ENCODE data around the gene RASL11B. TPM values are rescaled to one million over a fixed set of nuclear protein-coding genes. Genes with fewer than 3 reads are reported as not detected.

The RASL11B gene
- total RNA-seq, 6 experiments from 2014 or later, result 0.26 to 1.3 (median 0.37) TPM

- 92% methylated on average over 4 of the region's 4 CpGs for WGBS (ENCODE audit: insufficient coverage, low coverage, low lambda C conversion rate, missing lambda C conversion rate)
- DNase-seq (no peak), ATAC-seq (no peak)
- Histone ChIP-seq H3K27me3 (no peaks in the 10 kb centered on the region), H3K4me1 (peaks cover 0 to 13% (median 0%) of the 10 kb centered on the region in 4 donors), H3K27ac (no peak overlapping the region), H3K36me3 (no peaks in the 10 kb centered on the region), H3K4me3 (no peak overlapping the region), H3K9me3 (no peaks in the 10 kb centered on the region)
- intact Hi-C loops (cut with DNase I), result no loop called here
- TF ChIP-seq POLR2A (IDR thresholded peaks at IDR 0.05), result no peak
- TF ChIP-seq, protein P1, sequence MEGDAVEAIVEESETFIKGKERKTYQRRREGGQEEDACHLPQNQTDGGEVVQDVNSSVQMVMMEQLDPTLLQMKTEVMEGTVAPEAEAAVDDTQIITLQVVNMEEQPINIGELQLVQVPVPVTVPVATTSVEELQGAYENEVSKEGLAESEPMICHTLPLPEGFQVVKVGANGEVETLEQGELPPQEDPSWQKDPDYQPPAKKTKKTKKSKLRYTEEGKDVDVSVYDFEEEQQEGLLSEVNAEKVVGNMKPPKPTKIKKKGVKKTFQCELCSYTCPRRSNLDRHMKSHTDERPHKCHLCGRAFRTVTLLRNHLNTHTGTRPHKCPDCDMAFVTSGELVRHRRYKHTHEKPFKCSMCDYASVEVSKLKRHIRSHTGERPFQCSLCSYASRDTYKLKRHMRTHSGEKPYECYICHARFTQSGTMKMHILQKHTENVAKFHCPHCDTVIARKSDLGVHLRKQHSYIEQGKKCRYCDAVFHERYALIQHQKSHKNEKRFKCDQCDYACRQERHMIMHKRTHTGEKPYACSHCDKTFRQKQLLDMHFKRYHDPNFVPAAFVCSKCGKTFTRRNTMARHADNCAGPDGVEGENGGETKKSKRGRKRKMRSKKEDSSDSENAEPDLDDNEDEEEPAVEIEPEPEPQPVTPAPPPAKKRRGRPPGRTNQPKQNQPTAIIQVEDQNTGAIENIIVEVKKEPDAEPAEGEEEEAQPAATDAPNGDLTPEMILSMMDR (IDR thresholded peaks at IDR 0.05), result no peak
Measured at GRCh38 chr4:52867163-52867562, 5.0 kb downstream of the RASL11B start.

DNA sequence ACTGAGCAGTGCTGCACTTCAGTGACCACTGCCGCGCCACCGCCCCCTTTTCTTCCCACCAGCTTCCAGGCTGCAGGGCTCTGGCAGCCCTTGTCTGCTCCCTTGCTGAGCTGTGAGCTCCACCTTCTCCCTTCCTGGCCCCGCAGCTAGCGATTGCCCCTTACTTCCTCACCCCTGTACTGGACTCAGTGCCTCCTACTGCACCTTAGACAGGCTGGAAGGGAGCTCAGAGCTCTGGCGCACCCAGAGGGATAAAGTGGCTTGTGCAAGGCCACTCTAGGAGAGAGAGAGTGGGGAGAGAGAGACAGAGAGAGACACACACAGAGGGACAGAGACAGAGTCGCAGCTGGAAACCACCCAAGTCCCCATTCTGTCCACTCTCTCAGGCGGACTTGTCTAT, 6.0 kb downstream of the RASL11B start:
- Histone ChIP-seq H3K4me1 (peaks cover 0 to 8% (median 0%) of the 10 kb centered on the region in 4 donors), H3K9me3 (no peaks in the 10 kb centered on the region), H3K36me3 (no peaks in the 10 kb centered on the region), H3K27me3 (no peaks in the 10 kb centered on the region), H3K27ac (no peak overlapping the region), H3K4me3 (no peak overlapping the region)
- 78% methylated on average over 3 of the region's 8 CpGs for WGBS (ENCODE audit: insufficient coverage, low coverage, low lambda C conversion rate, missing lambda C conversion rate)
- intact Hi-C loops (cut with DNase I), result no loop called here
- TF ChIP-seq POLR2A (IDR thresholded peaks at IDR 0.05), result no peak
- TF ChIP-seq, protein P1 (IDR thresholded peaks at IDR 0.05), result no peak
- ATAC-seq, result peak in 3 of 4 donors; percentile 20 to 35 (median 28)
- DNase-seq, result no peak

- TF ChIP-seq POLR2A (IDR thresholded peaks at IDR 0.05), result no peak
- TF ChIP-seq, protein P1 (IDR thresholded peaks at IDR 0.05), result no peak
- Histone ChIP-seq H3K27ac (no peak overlapping the region), H3K36me3 (no peaks in the 10 kb centered on the region), H3K27me3 (no peaks in the 10 kb centered on the region), H3K4me1 (peaks cover 0 to 8% (median 0%) of the 10 kb centered on the region in 4 donors), H3K9me3 (no peaks in the 10 kb centered on the region), H3K4me3 (no peak overlapping the region)
- intact Hi-C loops (cut with DNase I), result no loop called here
- ATAC-seq (no peak), DNase-seq (no peak)
- WGBS (ENCODE audit: insufficient coverage, low coverage, low lambda C conversion rate, missing lambda C conversion rate), result 70% methylated on average over 8 of the region's 12 CpGs
Measured at GRCh38 chr4:52869196-52869595, 7.1 kb downstream of the RASL11B start.

- H3K27ac ChIP-seq, result no peak overlapping the region
- no peak overlapping the region for H3K4me3 ChIP-seq
- intact Hi-C loops (cut with DNase I), result no loop called here
- H3K4me1 ChIP-seq, result peaks cover 0 to 5% (median 0%) of the 10 kb centered on the region in 4 donors
- H3K27me3 ChIP-seq, result no peaks in the 10 kb centered on the region
- DNase-seq (no peak), ATAC-seq (no peak)
- H3K36me3 ChIP-seq, result no peaks in the 10 kb centered on the region
- no peaks in the 10 kb centered on the region for H3K9me3 ChIP-seq
- WGBS (ENCODE audit: insufficient coverage, low coverage, low lambda C conversion rate, missing lambda C conversion rate), result 100% methylated on average over 1 of the region's 1 CpG
- no peak for TF ChIP-seq POLR2A (IDR thresholded peaks at IDR 0.05)
Measured at GRCh38 chr4:52869656-52870055, 7.5 kb downstream of the RASL11B start.

DNA sequence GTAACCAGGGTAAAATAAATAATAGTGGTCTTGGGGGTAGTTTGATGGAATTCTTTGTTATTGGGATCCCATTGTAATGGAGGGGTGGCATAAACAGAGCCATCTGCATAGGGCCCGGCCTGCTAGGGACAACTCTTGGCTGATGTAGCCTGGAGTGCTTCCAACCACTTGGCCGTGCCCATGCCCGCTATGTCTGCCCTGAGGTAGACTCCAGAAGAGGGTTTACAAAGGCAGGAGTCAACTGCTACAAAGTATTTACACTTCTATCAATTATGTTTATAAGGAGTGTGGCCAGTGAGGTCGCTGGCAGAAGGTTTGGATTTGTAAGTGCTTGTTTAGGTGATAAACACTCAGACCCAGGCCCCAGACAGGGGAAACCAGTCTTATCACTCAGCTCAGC, 8.1 kb downstream of the RASL11B start:
- Histone ChIP-seq H3K36me3 (no peaks in the 10 kb centered on the region), H3K9me3 (no peaks in the 10 kb centered on the region), H3K4me1 (no peaks in the 10 kb centered on the region), H3K27me3 (no peaks in the 10 kb centered on the region), H3K4me3 (no peak overlapping the region), H3K27ac (no peak overlapping the region)
- intact Hi-C loops (cut with DNase I), result no loop called here
- ATAC-seq (no peak), DNase-seq (no peak)
- TF ChIP-seq POLR2A (IDR thresholded peaks at IDR 0.05), result no peak
- TF ChIP-seq, protein P1 (IDR thresholded peaks at IDR 0.05), result no peak
- WGBS (ENCODE audit: insufficient coverage, low coverage, low lambda C conversion rate, missing lambda C conversion rate), result 85% methylated on average over 3 of the region's 4 CpGs
